H1 (cell line): ENCODE data around the gene PHF23. TPM values are rescaled to one million over a fixed set of nuclear protein-coding genes. Genes with fewer than 3 reads are reported as not detected.

Experiments
- CTCF ChIA-PET: fragments of 300-600 bp; sonication (Branson Sonifier 250); formaldehyde crosslinking; loops from one replicate; lab custom pipeline; 2021; ENCODE audit not compliant: partially characterized antibody; lab: Charles Lee
- POLR2A ChIA-PET: fragments of 300-600 bp; sonication (Branson Sonifier 250); formaldehyde crosslinking; loops from one replicate; lab custom pipeline; 2021; ENCODE audit warnings: inconsistent platforms; ENCODE audit not compliant: partially characterized antibody; lab: Charles Lee
- DNase-seq, 2 experiments: peaks; one replicate each; pipeline versions ENCODE4 v3.0.0 to v3.0.0-alpha.2; 2010 to 2022; ENCODE audit warnings: low spot score in 2 of 2, low read depth in 1 of 2, mixed read lengths in 1 of 2
- FAIRE-seq: peaks from 2 replicates; lab custom pipeline; 2011; peaks lifted over from hg19 to GRCh38; lab: Jason Lieb, UNC
- H2AFZ ChIP-seq: 2 replicates; pipeline ENCODE4 v1.8.1; 2012; ENCODE audit warnings: low read length, inconsistent platforms
- H2AK5ac ChIP-seq: 2 replicates; pipeline ENCODE4 v1.6.1; 2013; ENCODE audit warnings: low read depth, low read length
- H2BK120ac ChIP-seq: replicated peaks from 2 replicates; pipeline ENCODE3; 2013; ENCODE audit warnings: low read depth, low read length, inconsistent platforms
- H2BK12ac ChIP-seq: 2 replicates; pipeline ENCODE4 v1.6.1; 2013; ENCODE audit warnings: low read depth, low read length
- H2BK15ac ChIP-seq: 2 replicates; pipeline ENCODE4 v1.6.1; 2013; ENCODE audit warnings: low read length
- H2BK20ac ChIP-seq: 2 replicates; pipeline ENCODE4 v1.6.1; 2013; ENCODE audit warnings: low read length
- H2BK5ac ChIP-seq: 2 replicates; pipeline ENCODE4 v1.6.1; 2013; ENCODE audit warnings: low read depth, low read length
- H3K14ac ChIP-seq: 2 replicates; pipeline ENCODE4 v1.6.1; 2013; ENCODE audit warnings: inconsistent platforms; ENCODE audit not compliant: insufficient read length
- H3K18ac ChIP-seq: 2 replicates; pipeline ENCODE4 v1.6.1; 2013; ENCODE audit warnings: low read length; ENCODE audit errors: extremely low read depth
- H3K23ac ChIP-seq: 2 replicates; pipeline ENCODE4 v1.6.1; 2013; ENCODE audit warnings: inconsistent platforms; ENCODE audit not compliant: insufficient read length
- H3K23me2 ChIP-seq: 2 replicates; pipeline ENCODE4 v1.6.1; 2013; ENCODE audit warnings: low read depth, low read length
- H3K27ac ChIP-seq: 2 replicates; pipeline ENCODE4 v1.6.1; 2011; ENCODE audit warnings: low read depth, low read length, inconsistent platforms
- H3K27me3 ChIP-seq, 4 experiments: replicated peaks in 1 of 4; 1 replicate in 1 of 4; 2 replicates in 3 of 4; pipeline versions ENCODE4 v1.6.1 to v1.8.1; 2011 to 2013; ENCODE audit warnings: low read length in 3 of 4, mild to moderate bottlenecking in 3 of 4, inconsistent platforms in 2 of 4, mixed read lengths in 2 of 4, moderate library complexity in 1 of 4; ENCODE audit not compliant: control insufficient read depth in 3 of 4, insufficient read depth in 3 of 4; ENCODE audit errors: extremely low read depth in 1 of 4
- H3K36me3 ChIP-seq, 4 experiments: 2 replicates each; pipeline versions ENCODE4 v1.6.1 to v1.8.1; 2011 to 2013; ENCODE audit warnings: mild to moderate bottlenecking in 4 of 4, low read length in 3 of 4, moderate library complexity in 2 of 4, control low read depth in 1 of 4, inconsistent platforms in 1 of 4; ENCODE audit not compliant: insufficient read depth in 4 of 4, control insufficient read depth in 2 of 4
- H3K4ac ChIP-seq: replicated peaks from 2 replicates; pipeline ENCODE3; 2013; ENCODE audit warnings: low read length, low read depth, mixed read lengths, inconsistent platforms; ENCODE audit not compliant: insufficient read length
- H3K4me1 ChIP-seq, 4 experiments: replicated peaks in 1 of 4; 1 replicate in 1 of 4; 2 replicates in 3 of 4; pipeline versions ENCODE4 v1.6.1 to v1.8.1; 2011 to 2013; ENCODE audit warnings: low read length in 3 of 4, inconsistent platforms in 2 of 4, mixed read lengths in 1 of 4; ENCODE audit not compliant: insufficient read depth in 4 of 4, control insufficient read depth in 3 of 4
- H3K4me2 ChIP-seq, 2 experiments: 2 replicates each; pipeline versions ENCODE4 v1.6.1 to v1.8.1; 2011 to 2013; ENCODE audit warnings: low read depth in 2 of 2, low read length in 2 of 2, control low read depth in 1 of 2, inconsistent platforms in 1 of 2, mild to moderate bottlenecking in 1 of 2; ENCODE audit not compliant: insufficient read depth in 1 of 2
- H3K4me3 ChIP-seq, 4 experiments: fragments of 200-600, 300-600 bp in 1 of 4; sonication (generic), shearing (Covaris generic), sonication (Bioruptor Twin) in 1 of 4; 2 replicates each; pipeline versions ENCODE4 v1.5.1 to v1.8.1; 2011 to 2016; ENCODE audit warnings: low read length in 4 of 4, low read depth in 3 of 4, control low read depth in 2 of 4, inconsistent platforms in 2 of 4, mild to moderate bottlenecking in 2 of 4, mixed read lengths in 1 of 4, moderate library complexity in 1 of 4; ENCODE audit not compliant: insufficient read depth in 2 of 4; ENCODE audit errors: extremely low read depth in 1 of 4
- H3K56ac ChIP-seq: replicated peaks from 2 replicates; pipeline ENCODE3; 2013; ENCODE audit warnings: low read depth, mild to moderate bottlenecking, mixed read lengths, low read length, inconsistent platforms; ENCODE audit not compliant: insufficient read length
- H3K79me1 ChIP-seq: 2 replicates; pipeline ENCODE4 v1.6.1; 2013; ENCODE audit warnings: low read depth, low read length, control low read depth
- H3K79me2 ChIP-seq, 2 experiments: 2 replicates each; pipeline versions ENCODE4 v1.6.1 to v1.8.1; 2012 to 2013; ENCODE audit warnings: low read length in 2 of 2, mild to moderate bottlenecking in 2 of 2, inconsistent platforms in 1 of 2; ENCODE audit not compliant: insufficient read depth in 2 of 2, control insufficient read depth in 1 of 2
- H3K9ac ChIP-seq, 4 experiments: replicated peaks in 1 of 4; 1 replicate in 1 of 4; 2 replicates in 3 of 4; pipeline versions ENCODE4 v1.6.1 to v1.8.1; 2011 to 2013; ENCODE audit warnings: low read depth in 3 of 4, low read length in 3 of 4, control low read depth in 2 of 4, mild to moderate bottlenecking in 2 of 4, moderate library complexity in 2 of 4, inconsistent platforms in 1 of 4; ENCODE audit errors: extremely low read depth in 1 of 4
- H3K9me3 ChIP-seq, 2 experiments: 2 replicates each; pipeline versions ENCODE4 v1.6.1 to v1.8.1; 2012 to 2013; ENCODE audit warnings: mild to moderate bottlenecking in 2 of 2, moderate library complexity in 2 of 2, control low read depth in 1 of 2, inconsistent platforms in 1 of 2, low read depth in 1 of 2, low read length in 1 of 2, mixed read lengths in 1 of 2; ENCODE audit not compliant: insufficient read depth in 2 of 2
- H4K20me1 ChIP-seq, 2 experiments: replicated peaks in 1 of 2; 2 replicates each; pipeline versions ENCODE3 to v1.8.1; 2011 to 2013; ENCODE audit warnings: inconsistent platforms in 2 of 2, low read length in 2 of 2, mild to moderate bottlenecking in 1 of 2; ENCODE audit not compliant: insufficient read depth in 2 of 2, control insufficient read depth in 1 of 2
- H4K5ac ChIP-seq: 2 replicates; pipeline ENCODE4 v1.6.1; 2013; ENCODE audit warnings: low read length, low read depth, mixed read lengths, inconsistent platforms; ENCODE audit not compliant: insufficient read length
- H4K8ac ChIP-seq: 2 replicates; pipeline ENCODE4 v1.8.0; 2013; ENCODE audit warnings: mild to moderate bottlenecking, moderate library complexity, low read length, inconsistent platforms; ENCODE audit not compliant: insufficient read depth; ENCODE audit errors: extremely low read depth
- H4K91ac ChIP-seq: replicated peaks from 2 replicates; pipeline ENCODE3; 2013; ENCODE audit warnings: low read length, mixed read lengths, inconsistent platforms; ENCODE audit not compliant: insufficient read length
- CBX5 ChIP-seq: fragments of 300-800, 300-1000 bp; sonication (generic); IDR thresholded peaks from 2 replicates; pipeline ENCODE4 v1.7.1; 2016; ENCODE audit warnings: antibody characterized with exemption, low read length, low read depth
- CTCF ChIP-seq, 3 experiments: IDR thresholded peaks; 1 replicate in 2 of 3; 2 replicates in 1 of 3; pipeline versions ENCODE4 v1.5.1 to v1.6.1; 2011; ENCODE audit warnings: low read length in 3 of 3, mild to moderate bottlenecking in 3 of 3, inconsistent platforms in 2 of 3, low read depth in 1 of 3, moderate library complexity in 1 of 3; ENCODE audit not compliant: insufficient read depth in 1 of 3; ENCODE audit errors: control extremely low read depth in 1 of 3
- JUN ChIP-seq: IDR thresholded peaks from 2 replicates; pipeline ENCODE4 v1.6.1; 2011; ENCODE audit warnings: low read depth, mild to moderate bottlenecking, improper control_type of control experiment, low read length
- POLR2A ChIP-seq, 2 experiments: IDR thresholded peaks; 1 replicate in 1 of 2; 2 replicates in 1 of 2; pipeline ENCODE4 v1.6.1; 2011; ENCODE audit warnings: low read depth in 2 of 2, low read length in 2 of 2, mild to moderate bottlenecking in 2 of 2; ENCODE audit errors: control extremely low read depth in 1 of 2
- RFX5 ChIP-seq: IDR thresholded peaks from 2 replicates; pipeline ENCODE4 v1.6.1; 2011; ENCODE audit warnings: low read depth, low read length, improper control_type of control experiment, borderline replicate concordance
- SIN3A ChIP-seq, 2 experiments: IDR thresholded peaks in 1 of 2; conservative IDR thresholded peaks in 1 of 2; 2 replicates each; pipeline ENCODE4 v1.6.1; 2011 to 2012; ENCODE audit warnings: low read length in 2 of 2, improper control_type of control experiment in 1 of 2, low read depth in 1 of 2, mild to moderate bottlenecking in 1 of 2
- TBP ChIP-seq: IDR thresholded peaks from 2 replicates; pipeline ENCODE4 v1.6.1; 2011; ENCODE audit warnings: low read depth, low read length, improper control_type of control experiment
- whole genome bisulfite sequencing, 2 experiments: shearing (Covaris generic) in 1 of 2; methylation state at CpG; one replicate each; pipeline versions ENCODE4 v1.1.6 to v1.1.7; 2013 to 2015; ENCODE audit warnings: low lambda C conversion rate in 2 of 2, mixed read lengths in 2 of 2, inconsistent platforms in 1 of 2, low coverage in 1 of 2, missing lambda C conversion rate in 1 of 2; ENCODE audit not compliant: insufficient replicate concordance in 2 of 2, insufficient coverage in 1 of 2, insufficient read length in 1 of 2; ENCODE audit errors: extremely low coverage in 1 of 2, missing lambda C conversion rate in 1 of 2; 5-methylcytosine and 5-hydroxymethylcytosine counted together
- polyA plus RNA-seq, 7 experiments: library from polyadenylated mRNA; depleted of rRNA in 3 of 7; stranded (reverse) in 5 of 7; unstranded in 2 of 7; fragments of >200 nt in 5 of 7; fragments of 200-250 nt in 2 of 7; gene quantifications; 1 replicate in 5 of 7; 2 replicates in 1 of 7; 4 replicates in 1 of 7; pipeline versions ENCODE4 v1.2.1 to v1.2.3, GENCODE V29; 2011 to 2013; ENCODE audit warnings: missing spikeins in 2 of 7, mixed read lengths in 2 of 7
- total RNA-seq: library from RNA; stranded (reverse); fragmentation: NEBNext Ultra II Directional; extraction: Animal tissue kit (Norgen Biotek cat#: 25700); gene quantifications from 2 replicates; pipeline ENCODE4 v1.2.1, GENCODE V29; 2021

PHF23 gene
- total and polyA plus RNA-seq, 2 of the 8 experiments (the other 6 are each of a cell fraction or from before 2014, with no cell fraction given), result 47.5 to 62.8 TPM

DNA sequence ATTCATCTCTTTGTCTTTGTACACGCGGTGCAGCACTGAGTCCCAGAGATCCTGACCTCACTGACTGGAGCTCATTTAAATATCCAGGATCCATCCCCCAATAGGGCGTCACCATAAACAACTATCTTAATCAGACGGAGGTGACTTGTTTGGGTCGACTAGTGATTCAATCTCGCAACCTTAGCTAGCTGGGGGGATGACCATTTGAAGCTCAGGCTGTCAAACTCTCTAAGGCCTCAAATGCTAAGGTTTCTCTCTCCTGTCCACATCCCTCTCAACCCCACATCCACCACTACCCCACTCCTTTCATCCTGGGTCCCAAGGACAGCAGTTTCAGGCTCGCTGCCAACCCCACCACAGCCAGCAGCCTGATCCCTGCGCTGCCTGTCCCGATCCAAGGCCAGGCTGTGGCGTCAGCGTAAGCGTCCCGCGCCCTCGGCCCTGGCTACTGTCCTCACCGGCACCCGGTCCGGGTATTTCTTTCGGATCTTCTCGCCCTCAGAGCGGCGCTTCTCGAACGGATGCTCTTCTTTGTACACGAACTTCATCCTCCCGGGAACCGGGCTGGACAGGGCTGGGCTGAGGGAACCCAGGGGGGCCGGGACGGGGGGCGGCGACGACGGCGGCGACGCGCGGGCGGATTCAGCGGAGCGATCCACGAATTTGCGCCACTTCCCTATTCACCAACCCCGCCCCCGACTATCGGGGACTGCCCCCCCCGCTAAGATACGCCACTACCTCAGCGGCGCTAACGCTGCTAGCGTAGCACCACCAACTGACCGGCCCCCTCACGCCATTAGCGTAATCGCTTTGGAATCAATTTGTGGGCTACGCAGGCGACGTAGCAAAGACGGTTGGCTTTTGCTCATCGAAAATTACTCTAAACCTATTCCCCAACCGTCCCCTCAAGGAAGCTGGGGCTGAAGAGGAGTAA, 2.8 kb upstream of the PHF23 start, which contains the start of gene GABARAP:
GABARAP (minus strand) TSS at position 667 of the 934 bp plus-strand sequence; CDS start at position 548, 119 bp downstream.
- H3K9me3 ChIP-seq, result no peaks in the 10 kb centered on the region
- peaks cover 0 to 36% of the 10 kb centered on the region in 2 experiments; a peak in 2 of 4 replicates for H3K79me2 ChIP-seq
- H2BK12ac ChIP-seq, result peak within 1 kb of the TSS; percentile 64; the same call in 1 of the 2 replicates
- no peak within 1 kb of the TSS for H3K23ac ChIP-seq
- H3K4me2 ChIP-seq, result peak within 1 kb of the TSS; percentile 92 to 93
- H4K8ac ChIP-seq, result peak within 1 kb of the TSS; percentile 88
- no peaks in the 10 kb centered on the region for H3K27me3 ChIP-seq
- H2BK20ac ChIP-seq, result no peak within 1 kb of the TSS
- peak within 1 kb of the TSS; percentile 63 for H3K56ac ChIP-seq
- peaks cover 8 to 18% (median 10%) of the 10 kb centered on the region in 4 experiments for H3K4me1 ChIP-seq
- DNase-seq (peak in 1 of 2 experiments; percentile 97), FAIRE-seq (peak; percentile 65)
- no peak within 1 kb of the TSS for H3K14ac ChIP-seq
- peak within 1 kb of the TSS; percentile 34 for H2BK120ac ChIP-seq
- H3K23me2 ChIP-seq, result peaks cover 18% of the 10 kb centered on the region
- peak within 1 kb of the TSS; percentile 94 for H3K27ac ChIP-seq
- ChIA-PET CTCF (interaction anchor here (0.8 to 4.1 kb wide), 13 partner anchors 9 to 215 kb away, joined by 3 to 27 read pairs (median 4); partner anchors contain the start of genes ACADVL and SLC2A4), POLR2A (interaction anchor here (0.8 to 19.7 kb wide), 22 partner anchors 6 to 347 kb away, joined by 3 to 386 read pairs (median 6); partner anchors contain the start of genes ACADVL, CD68, CLDN7 and CTDNEP1)
- peaks cover 2 to 4% of the 10 kb centered on the region in 2 experiments for H4K20me1 ChIP-seq
- peaks cover 8% of the 10 kb centered on the region for H3K79me1 ChIP-seq
- H3K18ac ChIP-seq, result peak within 1 kb of the TSS; percentile 98
- H3K4ac ChIP-seq, result peak within 1 kb of the TSS; percentile 63
- H2AFZ ChIP-seq, result peak within 1 kb of the TSS; percentile 92
- H3K9ac ChIP-seq, result peak within 1 kb of the TSS; percentile 83 to 98 (median 94)
- peak within 1 kb of the TSS; percentile 99 for H2BK5ac ChIP-seq
- WGBS, 2 experiments, result 1% methylated on average over 24 of the region's 62 CpGs; no CpG with 5 or more reads in 1 of the 2 experiments
- peak within 1 kb of the TSS; percentile 71 for H4K91ac ChIP-seq
- H2BK15ac ChIP-seq, result 0 out of 2 replicates have a peak within 1 kb of the TSS, but pooled peaks have one; percentile 5
- H2AK5ac ChIP-seq, result peak within 1 kb of the TSS; percentile 45; the same call in 1 of the 2 replicates
- H3K36me3 ChIP-seq, result peaks cover 9 to 42% (median 24%) of the 10 kb centered on the region in 4 experiments; a peak in 6 of 8 replicates
- H3K4me3 ChIP-seq, result peak within 1 kb of the TSS; percentile 73 to 90 (median 84)
- H4K5ac ChIP-seq, result peak within 1 kb of the TSS; percentile 84
- TF ChIP-seq JUN (no peak), RFX5 (no peak), CTCF (IDR thresholded peaks at IDR 0.05; ENCODE audit: control extremely low read depth in 1 of 3, insufficient read depth in 1 of 3, low read depth in 1 of 3, low read length in 3 of 3) (no peak), TBP (no peak), CBX5 (no peak), SIN3A (conservative IDR thresholded peaks at IDR 0.05 in 1 of 2, IDR thresholded peaks at IDR 0.05 in 1 of 2; ENCODE audit: low read depth in 1 of 2, low read length in 2 of 2) (0 out of 4 replicates have a peak, but pooled peaks of 1 of the 2 experiments have one; percentile 27), POLR2A (IDR thresholded peaks at IDR 0.05; ENCODE audit: control extremely low read depth in 1 of 2, low read depth in 2 of 2, low read length in 2 of 2) (peak in 1 of 2 experiments; percentile 70; a peak in 1 of 3 replicates)
